ENCODE data around the gene SEMA3A.

The SEMA3A gene

GRCh38 chr7:84195295-84196060, 889 bp upstream of the SEMA3A start:
- no peak for DNase-seq

- DNase-seq, result no peak
These were observed 842 bp downstream of the SEMA3A start for GRCh38 chr7:84193747-84194146.

- no peak for DNase-seq
These were observed 2.7 kb downstream of the SEMA3A start for GRCh38 chr7:84191842-84192241.

GRCh38 chr7:84191261-84191660, 3.3 kb downstream of the SEMA3A start:
- DNase-seq, result no peak

GRCh38 chr7:84190016-84190705, 4.4 kb downstream of the SEMA3A start:
- no peak for DNase-seq

- DNase-seq, result no peak
These were observed 5.7 kb downstream of the SEMA3A start for GRCh38 chr7:84188786-84189405.

GRCh38 chr7:84187813-84188510, 6.6 kb downstream of the SEMA3A start:
- no peak for DNase-seq

GRCh38 chr7:84187087-84187805, 7.3 kb downstream of the SEMA3A start:
- DNase-seq, result no peak

GRCh38 chr7:84183741-84184140, 10.8 kb downstream of the SEMA3A start:
- no peak for DNase-seq

- no peak for DNase-seq
These were observed 12.3 kb downstream of the SEMA3A start for GRCh38 chr7:84182301-84182700.

GRCh38 chr7:84181628-84182027, 13.0 kb downstream of the SEMA3A start:
- DNase-seq, result no peak

GRCh38 chr7:84177758-84178412, 16.7 kb downstream of the SEMA3A start:
- DNase-seq, result no peak

GRCh38 chr7:84176716-84177115, 17.9 kb downstream of the SEMA3A start:
- no peak for DNase-seq

- no peak for DNase-seq
These were observed 19.1 kb downstream of the SEMA3A start for GRCh38 chr7:84175461-84175860.

GRCh38 chr7:84170646-84171045, 23.9 kb downstream of the SEMA3A start:
- DNase-seq, result no peak

- no peak for DNase-seq
These were observed 32.0 kb downstream of the SEMA3A start for GRCh38 chr7:84162584-84162983.

GRCh38 chr7:84162125-84162524, 32.5 kb downstream of the SEMA3A start:
- no peak for DNase-seq

- DNase-seq, result no peak
These were observed 33.2 kb downstream of the SEMA3A start for GRCh38 chr7:84161398-84161797.

GRCh38 chr7:84159435-84159834, 35.2 kb downstream of the SEMA3A start:
- DNase-seq, result no peak

GRCh38 chr7:84157171-84157570, 37.4 kb downstream of the SEMA3A start:
- DNase-seq, result no peak

GRCh38 chr7:84154991-84155781, 39.4 kb downstream of the SEMA3A start:
- DNase-seq, result no peak
